Activated effector memory CD4-positive, alpha-beta T cell treated with anti-CD3 and anti-CD28 coated beads, Interleukin-2, amount 50 U/mL, for 16 hours (primary cell): ENCODE measurements around the gene FAM78A.
"Not testable (repeated sequence)": the region's sequence is repeated elsewhere in the genome, so short reads cannot be mapped to it uniquely, and the experiment has no call there.

Experiments used
- DNase-seq: peaks from one replicate; pipeline ENCODE4 v3.0.0-alpha.2; 2020

Gene FAM78A

GRCh38 chr9:131262327-131263032, 13.8 kb downstream of the FAM78A start:
- DNase-seq = peak; percentile 48

- DNase-seq = no peak
These were observed 15.4 kb downstream of the FAM78A start for GRCh38 chr9:131260751-131261452.

- no peak for DNase-seq
These were observed 16.3 kb downstream of the FAM78A start for GRCh38 chr9:131259916-131260597.

- DNase-seq = no peak
These were observed 16.8 kb downstream of the FAM78A start for GRCh38 chr9:131259432-131259898.

GRCh38 chr9:131258698-131259431, 17.4 kb downstream of the FAM78A start:
- no peak for DNase-seq

- no peak for DNase-seq
These were observed 18.1 kb downstream of the FAM78A start for GRCh38 chr9:131258186-131258585.

GRCh38 chr9:131257266-131258025, 18.9 kb downstream of the FAM78A start:
- no peak for DNase-seq

- DNase-seq = no peak
These were observed 20.6 kb downstream of the FAM78A start for GRCh38 chr9:131255676-131256197.

GRCh38 chr9:131254626-131255025, 21.7 kb downstream of the FAM78A start:
- no peak for DNase-seq

GRCh38 chr9:131253891-131254491, 22.3 kb downstream of the FAM78A start:
- no peak for DNase-seq

GRCh38 chr9:131252120-131252519, 24.2 kb downstream of the FAM78A start:
- DNase-seq = no peak

GRCh38 chr9:131246618-131247017, 29.7 kb downstream of the FAM78A start:
- no peak for DNase-seq

GRCh38 chr9:131244331-131244730, 32.0 kb downstream of the FAM78A start:
- not testable (repeated sequence) for DNase-seq

- no peak for DNase-seq
These were observed 36.0 kb downstream of the FAM78A start for GRCh38 chr9:131240047-131240921.

GRCh38 chr9:131239161-131239975, 36.9 kb downstream of the FAM78A start:
- no peak for DNase-seq

- DNase-seq = peak; percentile 62
These were observed 37.8 kb downstream of the FAM78A start for GRCh38 chr9:131238402-131239021.

- peak; percentile 93 for DNase-seq
These were observed 38.3 kb downstream of the FAM78A start for GRCh38 chr9:131237931-131238401.

- DNase-seq = no peak
These were observed 39.0 kb downstream of the FAM78A start for GRCh38 chr9:131237291-131237690.

GRCh38 chr9:131236761-131237160, 39.5 kb downstream of the FAM78A start:
- no peak for DNase-seq
